HG03139 (cell line): Measurements from ENCODE around the gene LRRC56.
A peak's percentile ranks its signal among the peaks of the same experiment; 100 is the strongest.

ENCODE experiments used
- ATAC-seq: cut with Tn5 transposase; IDR thresholded peaks from one replicate; pipeline ENCODE4 v1.9.1; 2021; ENCODE audit not compliant: unreplicated experiment

Gene LRRC56

GRCh38 chr11:557328-558132 is 20.2 kb downstream of the LRRC56 start:
- no peak for ATAC-seq

GRCh38 chr11:558503-558902 is 21.2 kb downstream of the LRRC56 start:
- no peak for ATAC-seq

DNA sequence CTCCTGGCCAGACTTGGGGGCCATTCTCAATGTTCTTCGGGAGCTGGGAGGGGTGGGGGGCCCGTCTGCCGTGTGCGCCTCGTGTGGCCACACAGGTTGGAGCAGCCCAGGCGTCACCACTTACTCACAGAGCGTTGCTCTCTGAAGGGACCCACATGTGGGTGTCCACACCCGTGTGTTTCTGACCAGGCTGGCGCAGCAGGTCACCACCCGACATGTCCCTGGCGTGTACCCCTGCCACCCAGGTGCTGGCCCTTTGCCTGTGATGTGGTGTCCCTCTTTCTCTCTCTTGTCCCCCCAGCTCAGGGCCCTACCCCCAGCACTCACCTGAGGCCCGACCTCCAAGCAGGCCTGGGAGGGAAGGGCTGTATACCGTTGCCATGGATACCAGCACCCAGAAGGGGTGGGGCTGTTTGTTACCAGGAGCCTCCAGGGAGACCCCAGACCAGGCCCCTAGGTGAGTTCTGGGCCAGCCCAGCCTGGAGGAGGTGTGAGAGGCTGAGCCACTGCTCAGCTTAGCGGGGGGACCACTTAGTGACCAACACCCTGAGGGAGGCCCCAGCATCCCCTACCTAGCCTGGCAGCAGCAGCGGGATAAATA is 21.8 kb downstream of the LRRC56 start:
- no peak for ATAC-seq

DNA sequence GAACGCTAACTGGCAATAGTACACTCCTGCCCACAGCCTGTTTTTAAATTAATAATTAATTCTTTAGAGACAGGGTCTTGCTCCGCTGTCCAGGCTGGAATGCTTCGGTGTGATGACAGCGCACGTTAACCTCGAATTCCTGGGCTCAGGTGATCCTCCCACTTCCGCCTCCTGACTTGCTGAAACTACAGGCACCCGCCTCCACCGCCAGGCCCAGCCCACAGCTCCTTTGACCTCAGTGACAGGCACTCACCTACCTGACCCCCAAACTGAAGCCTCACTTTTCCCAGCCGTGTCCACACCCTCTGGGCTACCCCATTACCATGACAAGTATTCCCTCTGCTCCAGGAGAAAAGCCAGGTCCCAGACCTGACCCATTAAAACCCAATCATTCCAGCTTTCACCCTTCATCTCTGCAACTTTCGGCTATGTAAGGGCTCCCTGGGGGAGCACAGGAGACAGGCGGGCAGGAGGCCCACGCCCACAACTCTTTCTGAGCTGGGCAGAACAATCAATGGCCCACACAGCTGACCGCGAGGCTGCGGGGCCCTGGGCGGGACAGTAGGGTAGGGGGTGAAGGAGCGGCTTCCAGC is 22.5 kb downstream of the LRRC56 start:
- ATAC-seq = no peak

DNA sequence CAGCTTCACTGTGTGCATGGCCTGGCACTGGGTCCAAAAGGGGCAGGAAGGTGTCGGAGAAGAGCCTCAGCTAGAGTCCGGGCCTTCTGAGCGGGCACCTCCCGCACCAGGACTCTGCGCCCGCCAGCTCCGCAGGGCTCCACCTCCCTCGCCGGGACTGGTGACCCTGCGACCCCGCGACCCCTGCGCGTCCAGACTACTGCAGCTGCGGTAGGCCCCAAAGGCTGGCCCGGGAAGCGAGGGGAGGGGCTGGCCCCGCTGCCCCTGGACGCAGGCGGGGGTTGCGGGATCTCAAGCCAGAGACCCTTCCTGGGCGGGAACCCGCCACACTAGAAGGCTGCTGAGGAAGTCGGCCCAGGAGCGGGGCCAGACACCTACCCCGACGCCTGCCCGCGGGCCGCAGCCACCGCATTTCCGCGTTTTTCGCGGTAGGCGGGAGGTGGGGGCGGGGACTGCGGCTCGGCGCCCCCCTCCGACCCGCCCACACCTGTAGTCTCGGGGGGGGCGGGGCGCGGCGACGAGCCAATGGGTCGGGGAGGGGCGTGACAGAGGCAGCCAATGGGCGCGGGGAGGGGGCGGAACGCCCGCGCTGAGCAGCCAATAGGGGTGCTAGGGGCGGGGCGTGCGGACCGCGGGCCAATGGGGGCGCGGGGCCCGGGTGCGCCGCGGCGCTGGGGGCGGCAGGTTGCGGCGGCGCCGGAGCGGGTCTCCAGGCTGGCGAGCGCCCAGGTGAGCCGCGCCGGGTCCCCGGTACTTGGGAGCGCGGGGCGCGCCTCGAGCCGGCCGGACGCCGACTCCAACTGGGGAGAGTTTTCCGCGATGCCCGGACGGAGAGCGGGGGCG is 23.2 kb downstream of the LRRC56 start, which contains the start of the genes LMNTD2 and RASSF7:
LMNTD2 (minus strand) TSS at position 434 of the 843 bp plus-strand sequence; CDS start at position 412, 22 bp downstream.
RASSF7 (plus strand) TSS at position 666 of the 843 bp plus-strand sequence. CDS start 799 bp downstream, outside the sequence.
- ATAC-seq = peak; percentile 66

DNA sequence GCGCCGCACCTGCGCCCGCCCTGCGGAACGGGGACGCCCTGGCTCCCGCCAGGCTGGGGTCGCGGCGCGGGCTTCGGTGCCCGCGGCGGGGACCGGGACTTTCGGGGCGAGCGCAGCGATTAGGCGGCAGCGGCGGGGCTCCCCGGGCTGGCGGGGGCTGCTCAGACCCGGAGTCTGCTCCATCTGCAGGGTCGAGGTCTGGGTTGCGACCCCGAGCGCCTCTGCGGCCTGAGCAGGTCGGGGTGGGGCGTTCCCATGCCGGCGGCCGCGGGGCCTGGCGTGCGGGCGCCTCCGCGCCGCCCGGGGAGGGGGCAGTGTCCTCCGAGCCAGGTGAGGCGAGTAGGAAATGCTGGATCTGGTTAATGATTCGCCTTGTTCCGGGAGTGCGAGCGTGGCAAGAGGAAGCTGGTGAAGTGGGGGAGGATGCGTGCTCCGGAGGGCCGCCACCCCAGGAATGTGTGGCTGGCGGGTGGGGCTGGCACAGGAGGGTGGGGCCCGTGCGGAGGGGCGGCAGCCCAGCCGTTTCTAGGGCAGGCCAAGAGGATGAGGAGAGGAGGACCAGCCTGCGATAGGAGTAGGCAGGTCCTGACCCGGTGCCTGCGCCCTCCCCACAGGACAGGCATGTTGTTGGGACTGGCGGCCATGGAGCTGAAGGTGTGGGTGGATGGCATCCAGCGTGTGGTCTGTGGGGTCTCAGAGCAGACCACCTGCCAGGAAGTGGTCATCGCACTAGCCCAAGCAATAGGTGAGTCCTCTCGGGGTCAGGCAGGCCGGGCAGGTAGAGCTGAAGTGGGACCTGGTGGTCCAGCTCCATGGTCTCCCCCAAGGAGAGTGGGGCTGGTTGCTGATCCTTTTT is 24.0 kb downstream of the LRRC56 start:
- ATAC-seq = peak; percentile 13

- no peak for ATAC-seq
Measured at GRCh38 chr11:562046-562645, 24.8 kb downstream of the LRRC56 start.

DNA sequence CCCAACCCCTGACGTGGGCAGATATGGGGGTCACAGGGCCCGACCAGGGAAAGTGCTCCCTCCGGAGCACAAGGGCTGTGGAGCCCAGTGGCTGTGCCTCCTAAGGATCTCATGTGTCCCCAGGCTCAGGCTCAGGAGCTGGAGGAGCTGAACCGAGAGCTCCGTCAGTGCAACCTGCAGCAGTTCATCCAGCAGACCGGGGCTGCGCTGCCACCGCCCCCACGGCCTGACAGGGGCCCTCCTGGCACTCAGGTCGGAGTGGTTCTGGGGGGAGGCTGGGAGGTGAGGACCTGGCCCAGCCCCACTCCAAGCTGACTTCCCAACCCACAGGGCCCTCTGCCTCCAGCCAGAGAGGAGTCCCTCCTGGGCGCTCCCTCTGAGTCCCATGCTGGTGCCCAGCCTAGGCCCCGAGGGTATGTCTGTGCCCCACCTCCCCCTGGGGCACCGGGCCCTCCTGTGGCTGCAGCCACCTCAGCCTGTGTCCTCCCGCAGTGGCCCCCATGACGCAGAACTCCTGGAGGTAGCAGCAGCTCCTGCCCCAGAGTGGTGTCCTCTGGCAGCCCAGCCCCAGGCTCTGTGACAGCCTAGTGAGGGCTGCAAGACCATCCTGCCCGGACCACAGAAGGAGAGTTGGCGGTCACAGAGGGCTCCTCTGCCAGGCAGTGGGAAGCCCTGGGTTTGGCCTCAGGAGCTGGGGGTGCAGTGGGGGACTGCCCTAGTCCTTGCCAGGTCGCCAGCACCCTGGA is 25.9 kb downstream of the LRRC56 start:
- ATAC-seq = no peak

DNA sequence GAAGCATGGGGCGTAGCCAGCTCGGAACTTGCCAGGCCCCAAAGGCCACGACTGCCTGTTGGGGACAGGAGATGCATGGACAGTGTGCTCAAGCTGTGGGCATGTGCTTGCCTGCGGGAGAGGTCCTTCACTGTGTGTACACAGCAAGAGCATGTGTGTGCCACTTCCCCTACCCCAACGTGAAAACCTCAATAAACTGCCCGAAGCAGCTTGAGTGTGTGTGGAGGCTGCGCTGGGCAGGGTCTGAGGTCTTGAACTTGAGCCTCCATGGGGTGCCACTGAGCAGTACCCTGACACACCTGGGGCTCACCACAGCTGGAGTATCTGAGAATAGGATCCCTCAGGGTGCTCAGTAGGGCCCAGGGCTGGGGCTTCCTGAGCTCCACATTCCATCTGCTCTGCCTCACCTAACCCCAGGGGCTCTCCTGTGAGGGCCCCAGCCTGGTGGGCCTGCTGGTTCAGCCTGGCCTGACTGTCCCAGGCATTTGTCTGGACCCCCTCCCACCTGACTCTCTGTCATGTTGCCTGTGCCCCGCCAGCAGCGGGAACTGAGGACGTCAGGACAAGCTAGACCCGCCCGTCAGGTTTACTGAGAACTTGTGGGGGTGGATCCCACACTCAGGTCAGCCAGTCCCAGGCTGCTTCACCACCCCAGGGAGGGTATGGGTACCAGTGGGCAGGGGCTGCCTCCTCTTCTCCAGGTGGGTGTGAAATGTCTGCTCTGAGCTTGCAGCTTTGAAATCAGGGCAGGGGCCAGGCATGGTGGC is 26.7 kb downstream of the LRRC56 start:
- no peak for ATAC-seq

- no peak for ATAC-seq
Measured at GRCh38 chr11:565921-566509, 28.7 kb downstream of the LRRC56 start.

DNA sequence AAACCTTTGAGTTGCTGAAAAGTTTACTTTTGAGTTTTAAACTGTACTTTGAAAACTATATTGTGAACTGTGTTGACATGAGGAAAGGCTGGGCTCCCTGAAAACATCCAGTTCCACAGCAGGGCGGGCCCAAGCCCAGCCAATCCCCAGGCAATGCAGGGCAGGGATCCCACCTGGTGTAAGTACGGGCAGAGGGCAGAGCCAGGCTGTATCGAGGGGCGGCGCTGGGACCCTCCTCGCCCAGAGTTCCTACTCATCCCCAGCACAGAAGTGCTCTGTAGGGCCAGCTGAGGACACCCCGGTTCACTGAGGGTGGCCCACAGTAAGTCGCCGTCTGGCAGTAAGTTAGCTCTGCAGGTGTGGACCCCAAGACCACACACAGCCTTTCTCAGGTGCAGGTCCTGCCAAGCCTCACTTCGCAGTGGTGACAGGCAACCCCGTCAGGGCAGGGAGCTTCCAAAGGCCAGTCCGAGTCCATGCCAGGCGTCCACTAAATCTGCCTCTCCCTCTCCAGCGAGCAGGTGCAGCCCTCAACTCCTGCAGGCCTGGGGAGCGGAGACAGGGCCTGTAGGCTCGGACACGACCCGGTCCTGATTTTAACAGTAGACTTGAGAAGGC is 29.8 kb downstream of the LRRC56 start:
- no peak for ATAC-seq

DNA sequence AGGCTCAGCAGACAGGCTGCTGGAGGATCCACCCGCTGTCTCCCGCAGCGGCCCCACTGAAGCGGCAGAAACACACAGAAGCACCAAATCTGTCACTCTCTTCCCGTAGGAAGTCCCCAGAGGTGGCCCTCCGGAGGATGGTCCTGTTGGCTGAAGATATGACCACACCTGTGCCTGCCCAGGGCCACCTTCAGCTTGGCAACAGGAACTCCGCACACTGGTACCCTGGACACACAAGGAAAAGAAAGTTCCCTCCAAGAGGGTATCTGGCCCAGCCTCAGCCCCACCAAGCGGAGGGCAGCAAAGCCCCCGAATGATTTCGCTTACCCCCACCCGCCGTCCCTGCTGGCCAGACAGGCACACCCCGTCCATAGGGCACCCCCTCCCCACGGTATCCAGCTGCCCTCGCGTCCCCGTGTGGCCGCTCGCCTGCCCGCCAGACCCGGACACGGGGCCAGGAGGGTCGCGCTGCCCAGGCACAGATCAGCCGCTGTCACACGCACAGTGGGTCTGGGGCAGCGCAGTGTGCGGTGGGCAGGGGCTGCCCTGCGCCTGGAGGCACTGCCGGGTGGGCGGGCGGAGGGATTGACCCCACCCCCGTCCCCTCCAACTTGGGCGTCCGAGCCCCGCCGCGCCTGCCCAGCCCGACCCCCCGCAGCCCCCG is 30.4 kb downstream of the LRRC56 start:
- no peak for ATAC-seq

- peak; percentile 88 for ATAC-seq
Measured at GRCh38 chr11:568306-569157, 31.2 kb downstream of the LRRC56 start.

DNA sequence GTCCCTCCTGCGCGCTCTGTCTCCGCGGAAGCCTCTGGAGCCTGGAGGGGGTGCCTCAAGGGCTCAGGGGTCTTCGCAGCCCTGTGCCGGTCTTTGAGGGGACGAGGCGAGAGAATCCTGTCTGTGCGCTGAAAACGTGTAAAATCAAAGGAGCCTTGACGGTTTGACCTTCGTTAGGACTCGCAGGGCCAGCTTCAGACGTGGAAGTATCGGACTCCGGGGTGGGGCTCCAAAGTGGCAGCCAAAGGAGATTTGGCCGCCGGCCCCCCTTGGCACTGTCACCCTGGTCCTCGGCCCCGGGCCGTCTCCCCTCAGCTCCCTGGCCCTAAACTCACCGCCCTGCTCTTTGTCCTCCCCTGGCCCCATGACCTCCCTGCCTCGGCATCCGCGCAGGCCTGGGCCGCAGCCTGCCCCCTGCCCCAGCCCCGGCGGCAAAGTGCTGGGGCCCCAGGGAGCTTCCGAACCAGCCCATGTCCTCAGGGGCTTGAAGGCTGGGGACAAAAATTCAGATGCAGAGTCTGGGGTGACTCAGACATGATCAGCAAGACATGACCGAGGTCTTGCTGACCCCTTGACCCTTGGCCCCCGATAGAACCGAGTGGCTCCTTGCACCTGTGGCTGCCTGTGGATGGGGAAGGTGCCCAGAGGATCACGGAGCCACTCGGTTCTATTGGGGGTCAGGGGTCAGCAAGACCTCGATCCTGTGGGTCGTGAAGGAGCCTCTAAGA is 32.0 kb downstream of the LRRC56 start:
- ATAC-seq = no peak

DNA sequence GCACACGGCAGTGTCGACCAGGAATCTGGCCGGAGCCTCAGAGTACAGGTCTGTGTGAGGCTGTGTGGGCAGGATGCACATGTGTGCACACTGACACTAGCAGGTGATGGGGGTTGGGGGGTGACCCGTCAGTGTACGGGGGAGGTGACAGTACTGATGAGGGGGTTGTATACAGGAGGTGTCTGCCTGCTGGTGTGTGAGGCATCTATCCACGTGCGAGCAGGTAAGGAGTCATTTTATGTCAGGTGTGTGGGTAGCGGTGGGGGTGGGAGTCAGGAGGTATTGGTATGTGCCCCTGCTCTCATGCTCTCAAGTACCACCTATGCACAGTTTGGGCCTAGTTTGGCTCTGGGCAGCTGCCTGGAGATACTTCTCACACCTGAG is 34.5 kb downstream of the LRRC56 start:
- ATAC-seq = no peak
